HPDE6-E6E7 (cell line): ENCODE measurements around the gene HOXB13.
"Not testable (repeated sequence)": the region's sequence is repeated elsewhere in the genome, so short reads cannot be mapped to it uniquely, and the experiment has no call there.

Experiments
- DNase-seq: peaks from one replicate; pipeline ENCODE4 v3.0.0; 2011; ENCODE audit warnings: missing footprints; ENCODE audit errors: extremely low spot score

The HOXB13 gene

GRCh38 chr17:48726114-48726915, 2.2 kb downstream of the HOXB13 start:
- DNase-seq: no peak

GRCh38 chr17:48725288-48726064, 3.1 kb downstream of the HOXB13 start:
- no peak for DNase-seq

- DNase-seq: no peak
These were observed 3.6 kb downstream of the HOXB13 start for GRCh38 chr17:48725004-48725287.

- peak; percentile 39 for DNase-seq
These were observed 4.1 kb downstream of the HOXB13 start for GRCh38 chr17:48724251-48725003.

- DNase-seq: no peak
These were observed 4.9 kb downstream of the HOXB13 start for GRCh38 chr17:48723423-48724250.

GRCh38 chr17:48722915-48723422, 5.6 kb downstream of the HOXB13 start, which contains the start of gene PRAC2:
PRAC2 (plus strand) TSS chr17:48723185; CDS start chr17:48724411, 1,226 bp downstream.
- DNase-seq: no peak

GRCh38 chr17:48722201-48722907, 6.2 kb downstream of the HOXB13 start, which contains the start of gene PRAC1:
PRAC1 (minus strand) TSS chr17:48722518; CDS start chr17:48722392, 126 bp downstream.
- DNase-seq: no peak

- DNase-seq: no peak
These were observed 7.5 kb downstream of the HOXB13 start for GRCh38 chr17:48721009-48721402.

- no peak for DNase-seq
These were observed 8.1 kb downstream of the HOXB13 start for GRCh38 chr17:48720266-48721008.

GRCh38 chr17:48719642-48720265, 8.8 kb downstream of the HOXB13 start:
- DNase-seq: no peak

GRCh38 chr17:48718761-48719641, 9.5 kb downstream of the HOXB13 start:
- no peak for DNase-seq

GRCh38 chr17:48718227-48718760, 10.3 kb downstream of the HOXB13 start:
- DNase-seq: no peak

GRCh38 chr17:48717367-48718226, 11.0 kb downstream of the HOXB13 start:
- no peak for DNase-seq

- DNase-seq: not testable (repeated sequence)
These were observed 12.0 kb downstream of the HOXB13 start for GRCh38 chr17:48716549-48716948.

GRCh38 chr17:48715496-48716399, 12.8 kb downstream of the HOXB13 start:
- no peak for DNase-seq

- DNase-seq: no peak
These were observed 17.4 kb downstream of the HOXB13 start for GRCh38 chr17:48711128-48711527.
